ENCODE data around the gene DLG3.

The DLG3 gene

DNA sequence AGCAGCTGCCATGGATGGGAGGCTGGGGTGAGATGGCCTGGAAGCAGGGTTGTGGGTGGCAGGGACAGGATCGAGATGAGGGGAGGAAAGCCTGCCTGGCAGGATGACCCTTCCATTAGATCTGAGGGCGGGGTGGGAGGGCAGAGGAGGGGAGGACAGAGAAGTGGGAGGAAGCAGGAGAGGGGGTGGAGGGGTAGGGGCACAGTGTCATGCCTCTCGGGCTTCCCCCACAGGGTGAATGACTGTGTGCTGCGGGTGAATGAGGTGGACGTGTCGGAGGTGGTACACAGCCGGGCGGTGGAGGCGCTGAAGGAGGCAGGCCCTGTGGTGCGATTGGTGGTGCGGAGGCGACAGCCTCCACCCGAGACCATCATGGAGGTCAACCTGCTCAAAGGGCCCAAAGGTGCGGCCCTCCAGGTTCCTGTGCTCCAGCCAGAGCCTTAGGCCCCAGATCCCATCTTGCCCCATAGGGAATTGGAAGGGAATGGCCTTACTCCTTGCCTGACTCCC, 4.9 kb downstream of the DLG3 start:
- TF ChIP-seq GATA3 (IDR thresholded peaks at IDR 0.05; ENCODE audit: low read depth, low read length) (no peak), GATA2 (IDR thresholded peaks at IDR 0.05; ENCODE audit: low read depth, low read length) (no peak)

DNA sequence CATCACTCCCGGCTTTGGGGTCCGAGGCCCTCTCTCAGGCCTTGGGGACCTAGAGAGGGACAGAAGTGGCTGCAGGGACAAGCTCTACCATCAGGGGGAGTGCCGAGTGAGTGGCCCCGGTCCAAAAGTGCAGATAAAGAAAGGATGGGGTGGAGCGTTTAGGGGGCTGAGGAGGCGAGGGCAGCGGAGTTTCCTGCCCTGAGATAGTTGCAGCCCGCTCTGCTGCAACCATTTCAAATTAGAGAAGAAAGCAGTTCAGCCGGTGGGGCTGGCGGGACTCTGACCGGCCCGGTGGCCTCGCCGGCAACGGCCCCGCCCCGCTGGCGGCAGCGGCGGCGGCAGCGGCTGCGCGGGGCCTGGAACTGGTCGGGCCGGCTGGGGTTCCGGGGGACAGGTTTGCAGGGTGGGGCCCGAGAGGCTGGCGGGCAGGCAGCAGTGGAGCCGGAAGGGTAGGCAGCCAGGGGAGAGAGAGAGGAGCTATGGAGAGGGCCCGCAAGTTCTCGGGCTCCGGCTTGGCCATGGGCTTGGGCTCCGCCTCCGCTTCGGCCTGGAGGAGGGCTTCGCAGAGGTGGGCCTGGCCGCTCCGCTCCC, 7.6 kb downstream of the DLG3 start:
- TF ChIP-seq GATA2 (IDR thresholded peaks at IDR 0.05; ENCODE audit: low read depth, low read length), result no peak
- TF ChIP-seq GATA3 (IDR thresholded peaks at IDR 0.05; ENCODE audit: low read depth, low read length), result no peak

DNA sequence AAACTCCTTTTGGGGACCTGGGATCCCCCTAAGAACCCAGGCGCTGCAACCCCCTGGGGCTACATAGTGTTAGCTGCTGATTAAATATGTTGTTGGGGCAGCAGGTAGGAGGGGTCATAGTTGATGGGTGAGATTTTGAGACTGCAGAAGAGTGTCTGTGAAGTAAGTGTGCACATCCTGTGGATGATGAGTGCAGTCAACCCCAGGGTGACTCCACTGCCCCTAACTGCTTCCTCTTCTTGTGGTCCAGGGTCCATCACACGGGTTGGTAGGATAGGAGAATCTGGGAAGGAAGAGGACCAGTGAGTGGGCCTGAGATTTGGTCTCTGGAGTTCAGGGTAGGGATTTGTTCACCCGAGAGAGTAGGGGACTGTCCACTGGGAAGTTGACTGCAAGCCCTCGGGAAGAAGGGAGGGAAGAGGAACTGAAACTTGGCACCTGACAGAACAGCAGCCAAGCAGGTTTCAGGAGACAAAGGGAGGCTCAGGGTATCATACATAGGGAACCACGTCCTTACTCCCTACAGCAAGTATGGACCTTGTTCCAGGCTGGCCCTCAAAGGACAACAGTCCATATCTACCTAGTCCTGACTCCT, 8.5 kb downstream of the DLG3 start:
- TF ChIP-seq GATA2 (IDR thresholded peaks at IDR 0.05; ENCODE audit: low read depth, low read length), result no peak
- TF ChIP-seq GATA3 (IDR thresholded peaks at IDR 0.05; ENCODE audit: low read depth, low read length), result no peak

DNA sequence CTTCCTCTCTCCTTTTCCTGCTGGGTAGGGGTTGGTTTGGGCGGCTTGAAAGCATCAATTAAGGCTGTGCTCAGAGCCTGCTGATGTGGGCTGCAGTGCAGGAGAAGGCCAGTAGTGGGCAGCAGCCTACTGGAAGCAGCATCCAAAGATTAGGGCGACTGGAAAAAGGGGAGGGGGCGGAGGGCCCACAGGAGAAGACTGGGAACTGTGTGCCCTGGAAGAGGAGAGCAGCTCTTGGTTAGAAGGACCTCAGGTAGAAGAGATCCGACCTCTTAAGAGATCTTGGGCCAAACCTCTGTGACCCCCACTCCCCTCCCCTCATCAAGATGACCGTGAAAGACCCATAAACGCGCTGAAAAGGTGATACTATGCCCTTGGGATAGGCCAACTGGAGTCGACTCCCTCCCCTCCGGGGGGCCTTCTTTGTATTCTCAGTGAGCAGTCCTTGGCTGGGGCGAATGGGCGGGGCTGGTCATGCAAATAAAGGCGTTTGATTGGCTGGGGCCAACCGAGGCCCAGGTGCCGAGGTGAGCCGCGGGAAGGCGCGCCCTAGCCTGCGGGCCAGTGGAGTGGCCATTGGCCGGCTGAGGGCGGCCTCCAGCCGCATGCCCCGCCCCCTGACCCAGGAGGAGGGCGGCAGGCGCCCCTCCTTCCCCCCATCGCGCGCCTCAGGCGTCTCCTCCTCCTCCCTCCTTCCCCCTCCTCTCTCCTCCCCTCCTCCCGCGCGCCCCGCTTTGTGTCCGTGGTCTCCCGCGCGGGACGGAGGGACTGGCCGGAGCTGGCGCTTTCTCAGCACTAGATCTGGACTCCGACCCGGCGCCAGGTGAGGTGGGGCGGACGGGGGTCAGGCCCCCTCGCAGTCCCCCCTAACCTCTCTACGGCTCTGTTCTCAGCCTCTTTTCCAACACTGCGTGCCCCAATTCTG, 10.1 kb downstream of the DLG3 start:
- TF ChIP-seq GATA2 (IDR thresholded peaks at IDR 0.05; ENCODE audit: low read depth, low read length) (no peak), GATA3 (IDR thresholded peaks at IDR 0.05; ENCODE audit: low read depth, low read length) (no peak)

DNA sequence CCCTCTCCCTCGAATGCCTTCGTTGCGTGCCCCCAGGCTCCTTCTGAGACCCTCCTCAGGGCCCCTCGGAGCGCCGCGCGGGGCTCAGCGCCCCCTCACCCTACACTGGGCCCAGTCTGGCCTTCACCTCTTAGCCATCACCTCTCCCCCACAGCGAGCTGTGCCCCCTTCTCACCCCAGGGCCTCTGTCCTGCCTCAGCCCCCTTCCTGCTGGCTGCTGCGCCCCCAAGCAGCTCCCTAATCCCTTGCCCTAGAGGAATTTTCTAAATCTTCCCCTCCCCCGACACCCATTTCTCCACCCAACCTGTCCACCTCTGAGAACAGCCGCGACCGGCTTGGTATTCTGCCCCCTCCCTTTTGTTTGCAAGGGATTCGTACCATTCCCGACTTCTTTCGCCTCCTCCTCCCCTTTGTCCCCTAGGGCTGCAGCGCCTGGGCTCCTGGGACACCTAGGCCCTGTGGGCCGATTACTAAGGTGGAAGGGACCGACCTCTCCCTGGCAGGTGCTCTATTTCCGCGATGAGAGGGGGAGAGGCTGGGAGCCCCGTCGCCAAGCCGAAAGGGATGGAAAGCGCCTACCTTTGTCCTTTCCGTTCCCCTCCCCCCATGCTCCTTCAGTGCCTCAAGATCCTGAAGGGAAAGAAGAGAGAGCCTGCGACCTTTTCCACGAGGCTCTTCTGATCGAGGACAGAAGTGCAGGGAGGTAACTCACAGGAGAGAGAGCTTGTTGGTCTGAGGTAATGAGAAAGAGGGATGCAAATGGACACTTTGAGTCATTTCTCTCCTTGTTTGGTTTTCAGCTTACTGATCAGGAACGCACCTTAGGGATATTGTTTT, 10.9 kb downstream of the DLG3 start:
- TF ChIP-seq GATA3 (IDR thresholded peaks at IDR 0.05; ENCODE audit: low read depth, low read length) (no peak), GATA2 (IDR thresholded peaks at IDR 0.05; ENCODE audit: low read depth, low read length) (no peak)

DNA sequence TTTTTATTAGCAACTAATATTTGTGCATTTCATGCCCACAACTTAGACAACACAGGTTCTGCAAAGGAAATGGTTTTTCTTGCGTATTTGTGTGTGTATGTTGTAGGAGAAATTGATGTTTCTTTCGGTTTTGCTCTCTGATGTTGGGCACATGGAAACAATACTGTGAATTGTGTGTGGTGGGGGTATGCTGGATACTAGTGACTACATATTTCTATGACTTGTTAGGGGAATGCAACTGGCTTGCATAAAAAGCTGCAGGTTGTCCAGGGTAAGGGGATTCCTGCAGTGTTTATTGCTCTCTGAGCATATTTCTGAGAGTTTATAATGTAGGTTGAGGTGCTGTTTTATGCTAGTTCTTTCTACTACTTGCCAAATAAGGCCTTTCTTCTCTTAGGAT, 11.6 kb downstream of the DLG3 start:
- no peak for TF ChIP-seq GATA2 (IDR thresholded peaks at IDR 0.05; ENCODE audit: low read depth, low read length)
- no peak for TF ChIP-seq GATA3 (IDR thresholded peaks at IDR 0.05; ENCODE audit: low read depth, low read length)

DNA sequence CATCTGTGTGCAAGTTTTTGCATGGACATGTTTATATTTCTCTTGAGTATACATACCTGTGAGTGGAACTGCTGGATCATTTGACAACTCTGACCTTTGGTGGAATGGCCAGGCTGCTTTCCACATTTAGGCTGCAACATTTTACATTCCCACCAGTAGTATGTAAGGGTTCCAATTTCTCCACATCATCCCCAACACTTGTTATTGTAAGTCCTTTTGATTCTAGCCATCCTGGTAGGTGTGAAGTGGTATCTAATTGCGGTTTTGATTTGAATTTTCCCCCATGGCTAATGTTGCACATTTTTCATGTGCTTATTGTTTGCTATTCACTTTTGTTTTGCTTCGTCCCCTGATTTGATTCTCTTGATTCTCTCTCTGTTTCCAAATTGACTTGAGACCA, 16.4 kb downstream of the DLG3 start:
- TF ChIP-seq GATA2 (IDR thresholded peaks at IDR 0.05; ENCODE audit: low read depth, low read length), result no peak
- TF ChIP-seq GATA3 (IDR thresholded peaks at IDR 0.05; ENCODE audit: low read depth, low read length), result no peak

DNA sequence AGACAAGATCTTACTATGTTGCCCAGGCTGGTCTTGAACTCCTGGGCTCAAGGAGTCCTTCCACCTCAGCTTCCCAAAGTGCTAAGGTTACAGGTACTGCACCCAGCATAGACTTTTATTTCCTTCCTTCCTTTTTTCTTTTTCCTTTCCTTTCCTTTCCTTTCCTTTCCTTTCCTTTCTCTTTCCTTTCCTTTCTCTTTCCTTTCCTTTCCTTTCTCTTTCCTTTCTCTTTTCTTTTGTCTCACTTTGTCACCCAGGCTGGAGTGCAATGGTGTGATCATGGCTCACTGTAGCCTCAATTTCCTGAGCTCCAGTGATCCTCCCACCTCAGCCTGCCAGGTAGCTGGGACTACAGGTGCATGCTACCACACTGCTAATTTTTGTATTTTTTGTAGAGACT, 19.4 kb downstream of the DLG3 start:
- TF ChIP-seq GATA3 (IDR thresholded peaks at IDR 0.05; ENCODE audit: low read depth, low read length) (no peak), GATA2 (IDR thresholded peaks at IDR 0.05; ENCODE audit: low read depth, low read length) (no peak)

DNA sequence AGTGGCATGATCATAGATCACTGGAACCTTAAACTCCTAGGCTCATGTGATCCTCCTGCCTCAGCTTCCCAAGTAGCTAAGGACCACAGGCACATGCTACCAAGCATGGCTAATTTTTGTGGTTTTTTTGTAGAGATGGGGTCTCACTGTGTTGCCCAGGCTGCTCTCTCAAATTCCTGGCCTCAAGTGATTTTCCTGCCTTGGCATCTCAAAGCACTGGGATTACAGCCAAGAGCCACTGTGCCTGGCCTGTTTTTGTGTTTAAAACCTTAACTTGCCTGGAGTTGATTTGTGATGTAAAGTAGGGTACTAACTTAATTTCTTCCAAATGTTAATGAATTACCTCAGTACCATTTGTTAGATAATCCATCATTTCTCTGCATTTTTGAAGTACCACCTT, 22.3 kb downstream of the DLG3 start:
- TF ChIP-seq GATA3 (IDR thresholded peaks at IDR 0.05; ENCODE audit: low read depth, low read length) (no peak), GATA2 (IDR thresholded peaks at IDR 0.05; ENCODE audit: low read depth, low read length) (no peak)

DNA sequence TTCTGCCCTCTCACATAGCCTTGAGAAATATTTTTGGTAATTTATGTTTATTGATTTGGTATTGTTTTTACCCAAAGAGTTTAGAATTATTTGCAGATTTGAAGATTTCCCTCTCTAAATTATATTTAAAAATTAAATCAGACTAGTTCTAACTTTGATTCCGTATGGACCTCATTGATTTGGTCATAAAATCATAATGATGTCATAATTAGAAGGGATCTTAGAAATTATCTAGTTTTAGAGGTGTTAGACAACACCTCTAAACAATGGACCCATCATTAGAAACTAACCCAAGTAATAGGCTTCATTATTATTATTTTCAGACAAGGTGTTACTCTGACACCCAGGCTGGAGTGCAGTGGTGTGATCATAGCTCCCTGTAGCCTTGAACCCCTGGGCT, 24.1 kb downstream of the DLG3 start:
- TF ChIP-seq GATA3 (IDR thresholded peaks at IDR 0.05; ENCODE audit: low read depth, low read length) (no peak), GATA2 (IDR thresholded peaks at IDR 0.05; ENCODE audit: low read depth, low read length) (no peak)

DNA sequence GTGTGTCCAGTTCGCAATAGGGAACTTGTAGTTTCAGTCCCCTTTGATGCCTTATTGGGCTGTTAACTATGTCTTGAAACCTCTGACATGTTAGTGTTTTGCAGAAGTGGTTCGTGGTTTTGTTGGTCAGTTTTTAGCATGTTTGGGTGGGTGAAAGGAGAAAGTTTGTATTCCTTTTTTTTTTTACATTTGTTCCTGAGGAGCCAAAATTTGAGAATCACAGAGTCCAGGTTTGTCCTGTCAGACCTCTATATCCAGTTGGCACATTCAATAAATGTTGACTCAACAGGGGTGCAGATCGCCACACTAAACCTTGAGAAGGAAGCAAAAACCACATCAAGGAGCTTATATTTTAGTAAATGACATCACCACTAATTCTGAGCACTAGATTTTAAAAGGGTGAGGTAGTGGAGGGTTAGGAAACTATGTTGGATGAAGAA, 26.2 kb downstream of the DLG3 start:
- TF ChIP-seq GATA2 (IDR thresholded peaks at IDR 0.05; ENCODE audit: low read depth, low read length) (no peak), GATA3 (IDR thresholded peaks at IDR 0.05; ENCODE audit: low read depth, low read length) (no peak)

DNA sequence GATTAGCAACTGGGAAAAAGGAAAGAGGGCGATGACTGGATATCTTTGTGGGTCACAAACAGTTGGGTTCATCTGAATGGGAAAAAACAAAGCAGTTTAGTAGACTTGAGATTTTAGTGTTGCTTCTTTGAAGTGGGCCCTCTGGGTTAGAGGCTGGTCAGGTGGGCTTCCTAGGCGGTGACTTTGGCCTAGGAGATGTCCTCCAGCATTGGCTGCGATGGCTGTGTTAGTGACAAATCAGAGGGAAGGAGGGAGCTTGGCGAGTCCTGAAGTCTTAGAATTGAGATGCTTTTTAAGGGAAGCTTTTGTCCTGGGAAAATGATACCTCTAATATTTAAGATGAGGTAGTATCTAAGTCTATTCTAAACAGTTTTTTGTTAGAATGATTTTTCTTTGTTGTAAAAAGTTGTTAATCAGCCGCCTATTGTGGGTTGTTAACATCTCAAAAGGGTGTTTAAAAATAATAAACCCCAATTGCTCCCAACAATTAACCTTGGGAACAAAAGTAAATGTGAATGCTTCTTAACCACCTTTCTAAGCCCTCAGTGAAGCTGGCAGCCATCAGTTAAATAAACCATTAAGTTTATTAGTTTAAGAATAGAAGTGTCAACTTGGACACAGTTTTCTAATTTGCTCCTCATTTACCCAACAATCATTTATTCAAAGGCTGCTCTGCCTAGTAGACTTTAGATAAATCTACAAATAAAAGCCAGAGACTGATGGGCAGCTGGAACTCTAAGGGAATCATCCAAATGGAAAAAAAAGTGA, 31.7 kb downstream of the DLG3 start:
- TF ChIP-seq GATA2 (IDR thresholded peaks at IDR 0.05; ENCODE audit: low read depth, low read length) (no peak), GATA3 (IDR thresholded peaks at IDR 0.05; ENCODE audit: low read depth, low read length) (no peak)
